WTC11 (cell line): Measurements from ENCODE around the gene ANKMY1. TPM values are rescaled to one million over a fixed set of nuclear protein-coding genes. Genes with fewer than 3 reads are reported as not detected.
A peak's percentile ranks its signal among the peaks of the same experiment; 100 is the strongest.

Experiments
- ATAC-seq: fragments of 200-7000 bp; cut with Tn5 transposase; 2 replicates; pipeline ENCODE4 v1.10.0; 2021; ENCODE audit warnings: mild to moderate bottlenecking, moderate library complexity
- CTCF ChIA-PET: fragments of 300-600 bp; sonication (Branson Sonifier 250); formaldehyde crosslinking; loops from one replicate; lab custom pipeline; 2021; ENCODE audit warnings: antibody characterized with exemption; lab: Charles Lee
- POLR2A ChIA-PET: fragments of 350-600 bp; sonication (Branson Sonifier 250); formaldehyde crosslinking; loops from one replicate; lab custom pipeline; 2021; ENCODE audit warnings: antibody characterized with exemption; lab: Charles Lee
- DNase-seq: peaks from one replicate; pipeline ENCODE4 v3.0.0; 2021; ENCODE audit warnings: low spot score
- H3K27ac Mint-ChIP-seq: 2 replicates; pipeline ENCODE4 v1.8.0; 2021; ENCODE audit warnings: mixed read lengths
- H3K27me3 Mint-ChIP-seq: 2 replicates; pipeline ENCODE4 v1.8.0; 2021; ENCODE audit warnings: low read depth, mild to moderate bottlenecking, moderate library complexity, mixed read lengths
- H3K36me3 Mint-ChIP-seq: 2 replicates; pipeline ENCODE4 v1.8.0; 2021; ENCODE audit warnings: mixed read lengths
- H3K4me1 Mint-ChIP-seq: 2 replicates; pipeline ENCODE4 v1.8.0; 2022; ENCODE audit warnings: mixed read lengths
- H3K4me3 Mint-ChIP-seq: 2 replicates; pipeline ENCODE4 v1.8.0; 2021; ENCODE audit warnings: mild to moderate bottlenecking, moderate library complexity, mixed read lengths
- H3K9me3 Mint-ChIP-seq: 2 replicates; pipeline ENCODE4 v1.8.0; 2021; ENCODE audit warnings: mixed read lengths
- ELF4 ChIP-seq: sonication (generic); formaldehyde crosslinking; IDR thresholded peaks from 2 replicates; pipeline ENCODE4 v1.8.1; 2022; ENCODE audit warnings: low read depth, mild to moderate bottlenecking, moderate library complexity, missing genetic modification reagents
- EMX1 ChIP-seq: fragments of 250-450 bp; sonication (Bioruptor Pico); IDR thresholded peaks from 2 replicates; pipeline ENCODE4 v1.8.0; 2021; ENCODE audit warnings: mild to moderate bottlenecking
- FOXP1 ChIP-seq: sonication (generic); formaldehyde crosslinking; IDR thresholded peaks from 2 replicates; pipeline ENCODE4 v1.8.0; 2022; ENCODE audit warnings: missing genetic modification reagents, mild to moderate bottlenecking, moderate library complexity, borderline replicate concordance
- MXD4 ChIP-seq: fragments of 250-450 bp; sonication (Bioruptor Pico); IDR thresholded peaks from 2 replicates; pipeline ENCODE4 v1.8.0; 2021; ENCODE audit warnings: mild to moderate bottlenecking, moderate library complexity, borderline replicate concordance
- NFATC4 ChIP-seq: fragments of 250-450 bp; sonication (Bioruptor Pico); IDR thresholded peaks from 2 replicates; pipeline ENCODE4 v1.9.0; 2021; ENCODE audit warnings: mild to moderate bottlenecking
- NR2C2 ChIP-seq: sonication (generic); formaldehyde crosslinking; IDR thresholded peaks from 2 replicates; pipeline ENCODE4 v1.8.0; 2022; ENCODE audit warnings: mild to moderate bottlenecking, missing genetic modification reagents
- SOX15 ChIP-seq: fragments of 250-450 bp; sonication (Bioruptor Pico); IDR thresholded peaks from 2 replicates; pipeline ENCODE4 v1.9.0; 2021; ENCODE audit warnings: mild to moderate bottlenecking
- TEAD1 ChIP-seq: sonication (generic); formaldehyde crosslinking; IDR thresholded peaks from 2 replicates; pipeline ENCODE4 v1.8.0; 2022; ENCODE audit warnings: mild to moderate bottlenecking, missing genetic modification reagents
- ZBTB21 ChIP-seq: sonication (generic); formaldehyde crosslinking; IDR thresholded peaks from 2 replicates; pipeline ENCODE4 v1.8.1; 2023; ENCODE audit warnings: mild to moderate bottlenecking, missing genetic modification reagents, borderline replicate concordance
- ZNF121 ChIP-seq: sonication (generic); formaldehyde crosslinking; IDR thresholded peaks from 2 replicates; pipeline ENCODE4 v1.8.0; 2023; ENCODE audit warnings: missing genetic modification reagents
- ZNF138 ChIP-seq: sonication (generic); formaldehyde crosslinking; conservative IDR thresholded peaks from 2 replicates; pipeline ENCODE4 v1.8.1; 2022; ENCODE audit warnings: mild to moderate bottlenecking, moderate library complexity, missing genetic modification reagents
- ZNF232 ChIP-seq: sonication (generic); formaldehyde crosslinking; IDR thresholded peaks from 2 replicates; pipeline ENCODE4 v1.8.0; 2022; ENCODE audit warnings: mild to moderate bottlenecking, missing genetic modification reagents
- ZNF263 ChIP-seq: sonication (generic); formaldehyde crosslinking; IDR thresholded peaks from 2 replicates; pipeline ENCODE4 v1.8.1; 2022; ENCODE audit warnings: low read depth, mild to moderate bottlenecking, moderate library complexity, missing genetic modification reagents
- ZNF396 ChIP-seq: fragments of 250-450 bp; sonication (Bioruptor Pico); IDR thresholded peaks from 2 replicates; pipeline ENCODE4 v1.8.0; 2021; ENCODE audit warnings: mild to moderate bottlenecking, moderate library complexity, borderline replicate concordance
- ZNF671 ChIP-seq: fragments of 250-450 bp; sonication (Bioruptor Pico); IDR thresholded peaks from 2 replicates; pipeline ENCODE4 v1.8.0; 2021; ENCODE audit warnings: mild to moderate bottlenecking
- total RNA-seq: library from RNA; stranded (reverse); gene quantifications from 3 replicates; pipeline ENCODE4 v1.2.3, GENCODE V29; 2021
- TF ChIP-seq, protein P1 (sequence below): sonication (generic); formaldehyde crosslinking; IDR thresholded peaks from 2 replicates; pipeline ENCODE4 v1.8.1; 2022; ENCODE audit warnings: mild to moderate bottlenecking, missing genetic modification reagents, moderate library complexity, borderline replicate concordance
- TF ChIP-seq, protein P2 (sequence below): fragments of 250-450 bp; sonication (Bioruptor Pico); IDR thresholded peaks from 2 replicates; pipeline ENCODE4 v2.1.2; 2022; ENCODE audit warnings: mild to moderate bottlenecking, moderate library complexity
- TF ChIP-seq, protein P3 (sequence below): fragments of 250-450 bp; sonication (Bioruptor Pico); IDR thresholded peaks from 2 replicates; pipeline ENCODE4 v1.8.0; 2021; ENCODE audit warnings: mild to moderate bottlenecking
- TF ChIP-seq, protein P4 (sequence below): sonication (generic); formaldehyde crosslinking; IDR thresholded peaks from 2 replicates; pipeline ENCODE4 v1.8.1; 2023; ENCODE audit warnings: mild to moderate bottlenecking, missing genetic modification reagents, borderline replicate concordance
- TF ChIP-seq, protein P5 (sequence below): sonication (generic); formaldehyde crosslinking; IDR thresholded peaks from 2 replicates; pipeline ENCODE4 v1.8.1; 2023; ENCODE audit warnings: mild to moderate bottlenecking, missing genetic modification reagents, moderate library complexity
- TF ChIP-seq, protein P6 (sequence below): sonication (generic); formaldehyde crosslinking; IDR thresholded peaks from 2 replicates; pipeline ENCODE4 v1.8.1; 2022; ENCODE audit warnings: mild to moderate bottlenecking, moderate library complexity, missing genetic modification reagents
- TF ChIP-seq, protein P7 (sequence below): sonication (generic); formaldehyde crosslinking; IDR thresholded peaks from 2 replicates; pipeline ENCODE4 v1.8.1; 2022; ENCODE audit warnings: low read depth, missing genetic modification reagents, borderline replicate concordance

Gene ANKMY1
- total RNA-seq, 1 experiment from 2014 or later: 4.6 TPM

DNA sequence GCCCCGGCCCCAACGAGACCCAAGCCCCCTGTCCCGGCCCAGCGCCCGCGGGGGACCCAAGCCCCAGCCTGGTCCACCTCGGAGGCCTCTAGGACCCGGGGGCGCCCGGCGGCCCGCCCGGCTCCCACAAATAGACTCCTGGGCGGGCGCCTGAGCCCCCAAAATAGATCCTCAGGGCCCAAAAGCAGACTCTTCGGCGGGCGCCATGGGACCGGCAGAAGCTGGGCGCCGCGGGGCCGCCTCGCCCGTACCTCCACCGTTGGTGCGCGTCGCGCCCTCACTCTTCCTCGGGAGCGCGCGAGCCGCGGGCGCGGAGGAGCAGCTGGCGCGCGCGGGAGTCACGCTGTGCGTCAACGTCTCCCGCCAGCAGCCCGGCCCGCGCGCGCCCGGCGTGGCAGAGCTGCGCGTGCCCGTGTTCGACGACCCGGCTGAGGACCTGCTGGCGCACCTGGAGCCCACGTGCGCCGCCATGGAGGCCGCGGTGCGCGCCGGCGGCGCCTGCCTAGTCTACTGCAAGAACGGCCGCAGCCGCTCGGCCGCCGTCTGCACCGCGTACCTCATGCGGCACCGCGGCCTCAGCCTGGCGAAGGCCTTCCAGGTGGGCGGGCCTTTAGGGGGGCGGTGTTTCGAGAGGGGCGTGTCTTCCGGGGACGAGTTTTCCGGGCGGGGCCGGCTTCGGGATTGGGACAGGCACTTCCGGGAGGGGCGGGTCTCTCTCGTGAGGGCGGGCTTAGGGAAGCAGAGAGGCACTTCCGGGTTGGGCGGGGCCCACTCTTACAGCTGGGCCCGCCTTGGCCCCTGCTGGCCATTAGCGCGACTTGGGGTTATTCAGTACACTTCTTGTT is 2.9 kb upstream of the ANKMY1 start:
- ChIA-PET POLR2A (interaction anchor here (1.1 kb wide), 1 partner anchor 26 kb away, joined by 6 read pairs; the partner anchor contains the start of gene CAPN10), CTCF (interaction anchor here (0.9 to 1.6 kb wide), 7 partner anchors 19 to 109 kb away, joined by 3 to 15 read pairs (median 3); partner anchors contain the start of gene CAPN10)
- peaks cover 32% of the 10 kb centered on the region for H3K27me3 Mint-ChIP-seq
- no peaks in the 10 kb centered on the region for H3K36me3 Mint-ChIP-seq
- H3K9me3 Mint-ChIP-seq: no peaks in the 10 kb centered on the region
- peak overlapping the region; percentile 76 for H3K4me3 Mint-ChIP-seq
- peaks cover 33% of the 10 kb centered on the region for H3K4me1 Mint-ChIP-seq
- no peak overlapping the region for H3K27ac Mint-ChIP-seq
- peak; percentile 77 for ATAC-seq
- peak; percentile 100 for DNase-seq
- TF ChIP-seq, protein P1, sequence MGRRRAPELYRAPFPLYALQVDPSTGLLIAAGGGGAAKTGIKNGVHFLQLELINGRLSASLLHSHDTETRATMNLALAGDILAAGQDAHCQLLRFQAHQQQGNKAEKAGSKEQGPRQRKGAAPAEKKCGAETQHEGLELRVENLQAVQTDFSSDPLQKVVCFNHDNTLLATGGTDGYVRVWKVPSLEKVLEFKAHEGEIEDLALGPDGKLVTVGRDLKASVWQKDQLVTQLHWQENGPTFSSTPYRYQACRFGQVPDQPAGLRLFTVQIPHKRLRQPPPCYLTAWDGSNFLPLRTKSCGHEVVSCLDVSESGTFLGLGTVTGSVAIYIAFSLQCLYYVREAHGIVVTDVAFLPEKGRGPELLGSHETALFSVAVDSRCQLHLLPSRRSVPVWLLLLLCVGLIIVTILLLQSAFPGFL (CRISPR knock-in tag): no peak
- no peak for TF ChIP-seq ZNF396 (CRISPR knock-in tag)
- TF ChIP-seq FOXP1 (CRISPR knock-in tag): peak; percentile 97
- TF ChIP-seq, protein P2, sequence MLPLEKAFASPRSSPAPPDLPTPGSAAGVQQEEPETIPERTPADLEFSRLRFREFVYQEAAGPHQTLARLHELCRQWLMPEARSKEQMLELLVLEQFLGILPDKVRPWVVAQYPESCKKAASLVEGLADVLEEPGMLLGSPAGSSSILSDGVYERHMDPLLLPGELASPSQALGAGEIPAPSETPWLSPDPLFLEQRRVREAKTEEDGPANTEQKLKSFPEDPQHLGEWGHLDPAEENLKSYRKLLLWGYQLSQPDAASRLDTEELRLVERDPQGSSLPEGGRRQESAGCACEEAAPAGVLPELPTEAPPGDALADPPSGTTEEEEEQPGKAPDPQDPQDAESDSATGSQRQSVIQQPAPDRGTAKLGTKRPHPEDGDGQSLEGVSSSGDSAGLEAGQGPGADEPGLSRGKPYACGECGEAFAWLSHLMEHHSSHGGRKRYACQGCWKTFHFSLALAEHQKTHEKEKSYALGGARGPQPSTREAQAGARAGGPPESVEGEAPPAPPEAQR (CRISPR knock-in tag): no peak
- TF ChIP-seq ELF4 (CRISPR knock-in tag): no peak
- no peak for TF ChIP-seq ZBTB21
- TF ChIP-seq MXD4: no peak
- no peak for TF ChIP-seq EMX1 (CRISPR knock-in tag)
- peak; percentile 93 for TF ChIP-seq TEAD1
- TF ChIP-seq, protein P3, sequence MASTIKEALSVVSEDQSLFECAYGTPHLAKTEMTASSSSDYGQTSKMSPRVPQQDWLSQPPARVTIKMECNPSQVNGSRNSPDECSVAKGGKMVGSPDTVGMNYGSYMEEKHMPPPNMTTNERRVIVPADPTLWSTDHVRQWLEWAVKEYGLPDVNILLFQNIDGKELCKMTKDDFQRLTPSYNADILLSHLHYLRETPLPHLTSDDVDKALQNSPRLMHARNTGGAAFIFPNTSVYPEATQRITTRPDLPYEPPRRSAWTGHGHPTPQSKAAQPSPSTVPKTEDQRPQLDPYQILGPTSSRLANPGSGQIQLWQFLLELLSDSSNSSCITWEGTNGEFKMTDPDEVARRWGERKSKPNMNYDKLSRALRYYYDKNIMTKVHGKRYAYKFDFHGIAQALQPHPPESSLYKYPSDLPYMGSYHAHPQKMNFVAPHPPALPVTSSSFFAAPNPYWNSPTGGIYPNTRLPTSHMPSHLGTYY (CRISPR knock-in tag): no peak
- TF ChIP-seq NR2C2 (CRISPR knock-in tag): peak; percentile 42; the same call in 1 of the 2 replicates
- TF ChIP-seq ZNF121: no peak
- peak; percentile 94 for TF ChIP-seq ZNF232 (CRISPR knock-in tag)
- TF ChIP-seq ZNF671: no peak
- no peak for TF ChIP-seq ZNF263 (CRISPR knock-in tag)
- no peak for TF ChIP-seq NFATC4 (CRISPR knock-in tag)
- TF ChIP-seq, protein P4, sequence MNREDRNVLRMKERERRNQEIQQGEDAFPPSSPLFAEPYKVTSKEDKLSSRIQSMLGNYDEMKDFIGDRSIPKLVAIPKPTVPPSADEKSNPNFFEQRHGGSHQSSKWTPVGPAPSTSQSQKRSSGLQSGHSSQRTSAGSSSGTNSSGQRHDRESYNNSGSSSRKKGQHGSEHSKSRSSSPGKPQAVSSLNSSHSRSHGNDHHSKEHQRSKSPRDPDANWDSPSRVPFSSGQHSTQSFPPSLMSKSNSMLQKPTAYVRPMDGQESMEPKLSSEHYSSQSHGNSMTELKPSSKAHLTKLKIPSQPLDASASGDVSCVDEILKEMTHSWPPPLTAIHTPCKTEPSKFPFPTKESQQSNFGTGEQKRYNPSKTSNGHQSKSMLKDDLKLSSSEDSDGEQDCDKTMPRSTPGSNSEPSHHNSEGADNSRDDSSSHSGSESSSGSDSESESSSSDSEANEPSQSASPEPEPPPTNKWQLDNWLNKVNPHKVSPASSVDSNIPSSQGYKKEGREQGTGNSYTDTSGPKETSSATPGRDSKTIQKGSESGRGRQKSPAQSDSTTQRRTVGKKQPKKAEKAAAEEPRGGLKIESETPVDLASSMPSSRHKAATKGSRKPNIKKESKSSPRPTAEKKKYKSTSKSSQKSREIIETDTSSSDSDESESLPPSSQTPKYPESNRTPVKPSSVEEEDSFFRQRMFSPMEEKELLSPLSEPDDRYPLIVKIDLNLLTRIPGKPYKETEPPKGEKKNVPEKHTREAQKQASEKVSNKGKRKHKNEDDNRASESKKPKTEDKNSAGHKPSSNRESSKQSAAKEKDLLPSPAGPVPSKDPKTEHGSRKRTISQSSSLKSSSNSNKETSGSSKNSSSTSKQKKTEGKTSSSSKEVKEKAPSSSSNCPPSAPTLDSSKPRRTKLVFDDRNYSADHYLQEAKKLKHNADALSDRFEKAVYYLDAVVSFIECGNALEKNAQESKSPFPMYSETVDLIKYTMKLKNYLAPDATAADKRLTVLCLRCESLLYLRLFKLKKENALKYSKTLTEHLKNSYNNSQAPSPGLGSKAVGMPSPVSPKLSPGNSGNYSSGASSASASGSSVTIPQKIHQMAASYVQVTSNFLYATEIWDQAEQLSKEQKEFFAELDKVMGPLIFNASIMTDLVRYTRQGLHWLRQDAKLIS (CRISPR knock-in tag): no peak
- TF ChIP-seq, protein P5, sequence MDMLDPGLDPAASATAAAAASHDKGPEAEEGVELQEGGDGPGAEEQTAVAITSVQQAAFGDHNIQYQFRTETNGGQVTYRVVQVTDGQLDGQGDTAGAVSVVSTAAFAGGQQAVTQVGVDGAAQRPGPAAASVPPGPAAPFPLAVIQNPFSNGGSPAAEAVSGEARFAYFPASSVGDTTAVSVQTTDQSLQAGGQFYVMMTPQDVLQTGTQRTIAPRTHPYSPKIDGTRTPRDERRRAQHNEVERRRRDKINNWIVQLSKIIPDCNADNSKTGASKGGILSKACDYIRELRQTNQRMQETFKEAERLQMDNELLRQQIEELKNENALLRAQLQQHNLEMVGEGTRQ (CRISPR knock-in tag): peak; percentile 58; the same call in 1 of the 2 replicates
- TF ChIP-seq, protein P6, sequence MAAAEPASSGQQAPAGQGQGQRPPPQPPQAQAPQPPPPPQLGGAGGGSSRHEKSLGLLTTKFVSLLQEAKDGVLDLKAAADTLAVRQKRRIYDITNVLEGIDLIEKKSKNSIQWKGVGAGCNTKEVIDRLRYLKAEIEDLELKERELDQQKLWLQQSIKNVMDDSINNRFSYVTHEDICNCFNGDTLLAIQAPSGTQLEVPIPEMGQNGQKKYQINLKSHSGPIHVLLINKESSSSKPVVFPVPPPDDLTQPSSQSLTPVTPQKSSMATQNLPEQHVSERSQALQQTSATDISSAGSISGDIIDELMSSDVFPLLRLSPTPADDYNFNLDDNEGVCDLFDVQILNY (CRISPR knock-in tag): peak; percentile 72; the same call in 1 of the 2 replicates
- TF ChIP-seq SOX15 (CRISPR knock-in tag): no peak
- TF ChIP-seq, protein P7, sequence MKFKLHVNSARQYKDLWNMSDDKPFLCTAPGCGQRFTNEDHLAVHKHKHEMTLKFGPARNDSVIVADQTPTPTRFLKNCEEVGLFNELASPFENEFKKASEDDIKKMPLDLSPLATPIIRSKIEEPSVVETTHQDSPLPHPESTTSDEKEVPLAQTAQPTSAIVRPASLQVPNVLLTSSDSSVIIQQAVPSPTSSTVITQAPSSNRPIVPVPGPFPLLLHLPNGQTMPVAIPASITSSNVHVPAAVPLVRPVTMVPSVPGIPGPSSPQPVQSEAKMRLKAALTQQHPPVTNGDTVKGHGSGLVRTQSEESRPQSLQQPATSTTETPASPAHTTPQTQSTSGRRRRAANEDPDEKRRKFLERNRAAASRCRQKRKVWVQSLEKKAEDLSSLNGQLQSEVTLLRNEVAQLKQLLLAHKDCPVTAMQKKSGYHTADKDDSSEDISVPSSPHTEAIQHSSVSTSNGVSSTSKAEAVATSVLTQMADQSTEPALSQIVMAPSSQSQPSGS: no peak
- TF ChIP-seq ZNF138 (CRISPR knock-in tag): no peak
